Posterior cingulate gyrus (tissue), 11 donors: ENCODE measurements around the gene PCCA.

ENCODE experiments used
- DNase-seq, 10 donors: peaks; one replicate each; pipeline versions ENCODE4 v3.0.0 to v3.0.0-alpha.2; 2020 to 2021; ENCODE audit warnings: mixed read lengths in 3 of 10
- intact Hi-C: fragments of 100-400 bp; cut with DNase I; formaldehyde crosslinking; loops from one replicate; pipeline ENCODE4 v1.15.1; 2023

The PCCA gene

GRCh38 chr13:100388923-100389322, 300.0 kb downstream of the PCCA start:
- intact Hi-C loops: no loop called here

GRCh38 chr13:100389617-100390016, 300.7 kb downstream of the PCCA start:
- intact Hi-C loops: no loop called here
- DNase-seq: no peak

More at GRCh38 chr13:100388923-100389322, 300.0 kb downstream of the PCCA start:
- no peak for DNase-seq

GRCh38 chr13:100392709-100393630, 304.1 kb downstream of the PCCA start:
- intact Hi-C loops: no loop called here

GRCh38 chr13:100394005-100394695, 305.3 kb downstream of the PCCA start:
- DNase-seq: no peak
- intact Hi-C loops: no loop called here

More at GRCh38 chr13:100392709-100393630, 304.1 kb downstream of the PCCA start:
- DNase-seq: no peak

GRCh38 chr13:100395698-100396373, 306.9 kb downstream of the PCCA start:
- DNase-seq: no peak
- intact Hi-C loops: no loop called here

- intact Hi-C loops: no loop called here
- DNase-seq: no peak
Observed at GRCh38 chr13:100396776-100397175, 307.9 kb downstream of the PCCA start.

GRCh38 chr13:100397627-100398026, 308.7 kb downstream of the PCCA start:
- no peak for DNase-seq
- intact Hi-C loops: no loop called here

- intact Hi-C loops: no loop called here
- no peak for DNase-seq
Observed at GRCh38 chr13:100398360-100398759, 309.5 kb downstream of the PCCA start.

- intact Hi-C loops: no loop called here
- no peak for DNase-seq
Observed at GRCh38 chr13:100399455-100399854, 310.6 kb downstream of the PCCA start.

GRCh38 chr13:100403675-100404074, 314.8 kb downstream of the PCCA start:
- DNase-seq: no peak
- intact Hi-C loops: no loop called here

- intact Hi-C loops: no loop called here
- no peak for DNase-seq
Observed at GRCh38 chr13:100409132-100409531, 320.2 kb downstream of the PCCA start.

GRCh38 chr13:100423375-100423774, 334.5 kb downstream of the PCCA start:
- no peak for DNase-seq
- intact Hi-C loops: no loop called here

- intact Hi-C loops: no loop called here
Observed at GRCh38 chr13:100428986-100429385, 340.1 kb downstream of the PCCA start.

GRCh38 chr13:100432611-100433010, 343.7 kb downstream of the PCCA start:
- intact Hi-C loops: no loop called here
- DNase-seq: no peak

More at GRCh38 chr13:100428986-100429385, 340.1 kb downstream of the PCCA start:
- DNase-seq: no peak

- intact Hi-C loops: no loop called here
- no peak for DNase-seq
Observed at GRCh38 chr13:100433475-100433874, 344.6 kb downstream of the PCCA start.

- intact Hi-C loops: no loop called here
- DNase-seq: no peak
Observed at GRCh38 chr13:100434010-100434763, 345.3 kb downstream of the PCCA start.

- intact Hi-C loops: no loop called here
- no peak for DNase-seq
Observed at GRCh38 chr13:100436099-100436498, 347.2 kb downstream of the PCCA start.

GRCh38 chr13:100438059-100438788, 349.3 kb downstream of the PCCA start:
- DNase-seq: no peak
- intact Hi-C loops: no loop called here

- DNase-seq: no peak
- intact Hi-C loops: no loop called here
Observed at GRCh38 chr13:100439247-100439970, 350.5 kb downstream of the PCCA start.
